ENCODE measurements around the gene ANKZF1. TPM values are rescaled to one million over a fixed set of nuclear protein-coding genes. Genes with fewer than 3 reads are reported as not detected.

ANKZF1 gene
- polyA plus RNA-seq, 1 donor, result 26.8 TPM

DNA sequence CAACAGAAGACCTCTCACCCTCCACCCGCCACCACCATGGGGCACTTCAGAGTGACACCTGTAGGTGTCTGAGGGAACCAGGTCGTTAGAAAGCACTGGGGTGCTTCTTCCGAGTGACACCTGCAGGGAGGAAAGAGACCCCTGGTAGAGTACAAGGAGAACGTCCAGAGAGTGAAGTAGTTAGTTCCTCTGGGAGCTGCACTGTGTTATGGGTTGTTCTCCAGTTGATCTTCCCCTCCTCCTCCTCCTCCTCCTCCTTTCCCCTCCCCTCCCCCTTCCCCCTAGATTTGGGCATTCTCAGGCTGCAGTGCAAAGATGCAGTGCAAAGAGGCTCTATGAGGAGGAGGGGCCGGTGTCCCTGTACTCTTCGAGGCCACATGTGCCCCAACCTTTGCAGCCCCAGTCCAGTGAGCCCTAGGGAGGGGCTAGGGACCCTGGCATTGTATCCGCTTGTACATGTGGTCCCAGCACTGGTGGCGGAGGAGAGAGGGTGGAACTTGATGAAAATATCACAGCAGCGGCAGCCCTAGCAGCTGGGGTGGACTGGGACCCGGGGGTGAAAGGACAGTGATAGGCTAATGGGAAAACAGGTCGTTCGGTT, 50.4 kb downstream of the ANKZF1 start:
- no peak for DNase-seq (ENCODE audit: low read depth)

GRCh38 chr2:219280651-219281050, 51.0 kb downstream of the ANKZF1 start:
- no peak for DNase-seq (ENCODE audit: low read depth)

GRCh38 chr2:219281588-219281987, 52.0 kb downstream of the ANKZF1 start:
- DNase-seq (ENCODE audit: low read depth), result no peak

DNA sequence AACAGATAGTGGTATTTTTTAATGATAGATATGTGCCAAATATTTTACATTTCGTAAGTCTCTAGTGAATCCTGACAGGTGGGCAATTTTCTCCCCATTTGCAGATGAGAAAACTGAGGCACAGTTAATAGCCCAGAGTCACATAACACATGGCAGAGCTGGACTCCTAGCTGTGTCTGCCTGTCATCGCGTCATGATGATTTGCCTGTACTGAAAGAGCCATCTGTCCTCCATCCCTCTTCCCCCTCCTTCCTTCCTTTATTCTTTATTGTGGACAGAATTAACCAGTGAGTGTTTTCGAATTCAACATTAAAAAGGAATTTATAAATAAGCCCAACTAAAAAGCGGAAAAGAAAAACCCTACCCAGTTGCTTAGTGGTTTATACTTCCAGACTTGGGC, 52.8 kb downstream of the ANKZF1 start:
- no peak for DNase-seq (ENCODE audit: low read depth)

GRCh38 chr2:219282943-219283581, 53.5 kb downstream of the ANKZF1 start:
- no peak for DNase-seq (ENCODE audit: low read depth)

DNA sequence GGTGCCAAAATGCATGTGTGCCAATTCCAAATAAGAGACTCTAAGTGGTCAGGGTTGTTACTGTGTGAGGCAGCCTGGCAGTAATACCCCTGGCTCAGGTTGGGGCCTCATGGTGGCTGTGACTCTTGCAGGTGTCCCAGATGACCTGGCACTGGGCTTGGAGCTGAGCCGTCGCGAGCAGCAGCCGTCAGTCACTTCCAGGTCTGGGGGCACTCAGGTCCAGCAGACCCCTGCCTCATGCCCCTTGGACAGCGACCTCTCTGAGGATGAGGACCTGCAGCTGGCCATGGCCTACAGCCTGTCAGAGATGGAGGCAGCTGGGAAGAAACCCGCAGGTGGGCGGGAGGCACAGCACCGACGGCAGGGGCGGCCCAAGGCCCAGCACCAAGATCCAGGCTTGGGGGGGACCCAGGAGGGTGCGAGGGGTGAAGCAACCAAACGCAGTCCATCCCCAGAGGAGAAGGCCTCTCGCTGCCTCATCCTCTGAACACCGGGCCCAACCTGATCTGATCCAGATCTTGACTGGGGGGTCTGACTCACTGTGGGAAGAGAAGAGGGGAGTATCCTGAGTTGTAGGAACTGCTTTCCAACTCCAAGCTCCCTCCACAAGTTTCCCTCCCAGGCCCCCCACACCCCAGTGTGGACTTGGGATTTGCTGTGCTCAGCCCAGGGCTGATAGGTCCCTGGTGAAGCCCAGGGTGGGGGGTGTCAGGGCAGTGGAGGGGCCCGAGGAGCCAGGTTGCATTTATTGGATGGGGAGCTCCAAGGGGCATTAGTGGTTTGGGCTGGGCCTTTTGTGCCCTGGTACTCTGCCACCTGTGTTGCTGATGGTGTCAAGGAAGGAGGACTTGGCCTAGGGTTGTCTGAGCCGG, 55.1 kb downstream of the ANKZF1 start:
- DNase-seq (ENCODE audit: low read depth), result no peak

DNA sequence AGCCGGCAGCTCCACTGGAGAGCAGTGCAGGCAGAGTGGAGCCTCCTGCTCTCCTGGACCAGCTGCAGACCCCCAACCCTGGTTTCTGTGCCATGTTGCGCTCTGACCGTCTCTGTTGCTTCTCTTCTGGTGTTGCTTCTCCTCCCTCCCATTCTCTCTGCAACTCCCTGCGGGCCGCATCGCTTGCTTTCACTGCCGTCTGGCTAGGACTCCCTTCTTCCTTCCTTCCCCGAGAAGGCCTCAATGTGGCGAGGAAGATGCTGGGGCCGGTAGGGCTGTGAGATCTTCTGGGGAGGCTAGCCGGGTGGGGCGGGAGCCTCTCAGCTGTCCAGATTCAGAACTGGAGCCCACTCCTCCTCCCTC, 55.7 kb downstream of the ANKZF1 start:
- no peak for DNase-seq (ENCODE audit: low read depth)

- no peak for DNase-seq (ENCODE audit: low read depth)
Measured at GRCh38 chr2:219285894-219286425, 56.4 kb downstream of the ANKZF1 start.

Other genes with a start within 250 kb of the ANKZF1 start
- gene FEV, start 244.6 kb upstream of the ANKZF1 start, polyA plus RNA-seq (ENCODE audit: insufficient read length), result not detected
- not detected for gene CRYBA2, start 236.4 kb upstream of the ANKZF1 start, polyA plus RNA-seq (ENCODE audit: insufficient read length)
- not detected for gene CFAP65, start 188.3 kb upstream of the ANKZF1 start, polyA plus RNA-seq (ENCODE audit: insufficient read length)
- gene IHH, start 168.9 kb upstream of the ANKZF1 start, polyA plus RNA-seq (ENCODE audit: insufficient read length), result not detected
- gene NHEJ1, start 69.0 kb upstream of the ANKZF1 start, polyA plus RNA-seq (ENCODE audit: insufficient read length), result 11.6 TPM
- 1.3 TPM for gene SLC23A3, start 59.8 kb upstream of the ANKZF1 start, polyA plus RNA-seq (ENCODE audit: insufficient read length)
- 34.2 TPM for gene CNPPD1, start 52.9 kb upstream of the ANKZF1 start, polyA plus RNA-seq (ENCODE audit: insufficient read length)
- 39.8 TPM for gene RETREG2, start 51.5 kb upstream of the ANKZF1 start, polyA plus RNA-seq (ENCODE audit: insufficient read length)
- gene ZFAND2B, start 23.0 kb upstream of the ANKZF1 start, polyA plus RNA-seq (ENCODE audit: insufficient read length), result 21.0 TPM
- 31.9 TPM for gene ABCB6, start 10.8 kb upstream of the ANKZF1 start, polyA plus RNA-seq (ENCODE audit: insufficient read length)
- gene ATG9A, start 170 bp upstream of the ANKZF1 start, polyA plus RNA-seq (ENCODE audit: insufficient read length), result 33.5 TPM
- gene GLB1L, start 15.6 kb downstream of the ANKZF1 start, polyA plus RNA-seq (ENCODE audit: insufficient read length), result 3.6 TPM
- gene STK16, start 15.7 kb downstream of the ANKZF1 start, polyA plus RNA-seq (ENCODE audit: insufficient read length), result 15.0 TPM
- 0.20 TPM for gene TUBA4B, start 23.4 kb downstream of the ANKZF1 start, polyA plus RNA-seq (ENCODE audit: insufficient read length)
- 139 TPM for gene TUBA4A, start 24.1 kb downstream of the ANKZF1 start, polyA plus RNA-seq (ENCODE audit: insufficient read length)
- 82.4 TPM for gene DNAJB2, start 49.6 kb downstream of the ANKZF1 start, polyA plus RNA-seq (ENCODE audit: insufficient read length)
- gene PTPRN, start 79.6 kb downstream of the ANKZF1 start, polyA plus RNA-seq (ENCODE audit: insufficient read length), result 0.13 TPM
- gene RESP18, start 102.9 kb downstream of the ANKZF1 start, polyA plus RNA-seq (ENCODE audit: insufficient read length), result not detected
- gene DNPEP, start 158.1 kb downstream of the ANKZF1 start, polyA plus RNA-seq (ENCODE audit: insufficient read length), result 33.7 TPM
- 5,672 TPM for gene DES, start 188.6 kb downstream of the ANKZF1 start, polyA plus RNA-seq (ENCODE audit: insufficient read length)
- 235 TPM for gene SPEG, start 205.0 kb downstream of the ANKZF1 start, polyA plus RNA-seq (ENCODE audit: insufficient read length)